ENCODE measurements around the gene CCSER1. TPM values are rescaled to one million over a fixed set of nuclear protein-coding genes. Genes with fewer than 3 reads are reported as not detected.

Gene CCSER1
- total and polyA plus RNA-seq, 2 experiments from 2014 or later, result 2.9 to 3.4 TPM

DNA sequence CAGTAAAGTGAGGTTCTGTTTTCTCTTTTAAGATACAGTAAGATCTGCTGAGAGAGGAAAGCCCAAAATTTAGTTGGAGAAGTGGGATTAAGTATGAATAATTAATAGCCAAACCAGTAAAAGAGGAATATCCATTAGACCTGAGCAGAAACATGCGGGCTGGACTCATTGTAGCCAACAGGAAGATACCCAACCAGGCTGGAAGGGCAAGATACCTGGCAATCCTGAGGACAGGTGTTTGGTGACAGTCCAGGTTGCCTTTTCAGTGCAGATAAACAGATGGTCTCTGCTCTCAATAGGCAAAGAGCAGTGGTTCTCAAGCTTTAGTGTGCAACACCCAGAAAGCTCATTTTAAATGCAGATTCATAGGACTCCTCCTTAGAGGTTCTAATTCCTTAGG is 1195.8 kb downstream of the CCSER1 start:
- Histone ChIP-seq H3K4me2 (no peak overlapping the region), H4K20me1 (replicated peaks; ENCODE audit: insufficient read depth) (no peaks in the 10 kb centered on the region), H3K36me3 (ENCODE audit: insufficient read depth) (peaks cover 13% of the 10 kb centered on the region), H3K27ac (ENCODE audit: low read depth) (no peak overlapping the region), H2AFZ (no peak overlapping the region), H3K79me2 (replicated peaks; ENCODE audit: insufficient read depth) (no peaks in the 10 kb centered on the region), H3K4me1 (ENCODE audit: insufficient read depth) (no peaks in the 10 kb centered on the region), H3K27me3 (ENCODE audit: insufficient read depth) (no peaks in the 10 kb centered on the region), H3F3A (replicated peaks; ENCODE audit: low read depth) (no peaks in the 10 kb centered on the region), H3K4me3 (no peak overlapping the region), H3K9me2 (ENCODE audit: insufficient read depth) (no peaks in the 10 kb centered on the region)
- Mint-ChIP-seq H3K4me3 (no peak overlapping the region), H3K9me3 (peaks cover 32% of the 10 kb centered on the region), H3K27me3 (ENCODE audit: insufficient read depth, low read depth, poor library complexity) (peaks cover 2% of the 10 kb centered on the region), H3K4me1 (no peaks in the 10 kb centered on the region), H3K36me3 (ENCODE audit: low read depth) (peaks cover 29% of the 10 kb centered on the region), H3K27ac (no peak overlapping the region)
- TF ChIP-seq, protein P1, sequence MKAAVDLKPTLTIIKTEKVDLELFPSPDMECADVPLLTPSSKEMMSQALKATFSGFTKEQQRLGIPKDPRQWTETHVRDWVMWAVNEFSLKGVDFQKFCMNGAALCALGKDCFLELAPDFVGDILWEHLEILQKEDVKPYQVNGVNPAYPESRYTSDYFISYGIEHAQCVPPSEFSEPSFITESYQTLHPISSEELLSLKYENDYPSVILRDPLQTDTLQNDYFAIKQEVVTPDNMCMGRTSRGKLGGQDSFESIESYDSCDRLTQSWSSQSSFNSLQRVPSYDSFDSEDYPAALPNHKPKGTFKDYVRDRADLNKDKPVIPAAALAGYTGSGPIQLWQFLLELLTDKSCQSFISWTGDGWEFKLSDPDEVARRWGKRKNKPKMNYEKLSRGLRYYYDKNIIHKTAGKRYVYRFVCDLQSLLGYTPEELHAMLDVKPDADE (IDR thresholded peaks at IDR 0.05), result no peak
- TF ChIP-seq ZNF114 (CRISPR knock-in tag; IDR thresholded peaks at IDR 0.05) (no peak), POLR2AphosphoS5 (IDR thresholded peaks at IDR 0.05; ENCODE audit: low read depth) (no peak), STAT1 (IDR thresholded peaks at IDR 0.05; ENCODE audit: unreplicated experiment) (no peak), NANOG (IDR thresholded peaks at IDR 0.05; ENCODE audit: borderline replicate concordance) (no peak), JUNB (IDR thresholded peaks at IDR 0.05; ENCODE audit: unreplicated experiment) (no peak), EZH2phosphoT487 (IDR thresholded peaks at IDR 0.05; ENCODE audit: unreplicated experiment) (no peak), ZNF331 (CRISPR knock-in tag; IDR thresholded peaks at IDR 0.05; ENCODE audit: low read depth) (no peak), CREB1 (CRISPR knock-in tag; IDR thresholded peaks at IDR 0.05; ENCODE audit: low read depth) (no peak), EZH2 (IDR thresholded peaks at IDR 0.05; ENCODE audit: low read depth, unreplicated experiment) (no peak)
- TF ChIP-seq, protein P2, sequence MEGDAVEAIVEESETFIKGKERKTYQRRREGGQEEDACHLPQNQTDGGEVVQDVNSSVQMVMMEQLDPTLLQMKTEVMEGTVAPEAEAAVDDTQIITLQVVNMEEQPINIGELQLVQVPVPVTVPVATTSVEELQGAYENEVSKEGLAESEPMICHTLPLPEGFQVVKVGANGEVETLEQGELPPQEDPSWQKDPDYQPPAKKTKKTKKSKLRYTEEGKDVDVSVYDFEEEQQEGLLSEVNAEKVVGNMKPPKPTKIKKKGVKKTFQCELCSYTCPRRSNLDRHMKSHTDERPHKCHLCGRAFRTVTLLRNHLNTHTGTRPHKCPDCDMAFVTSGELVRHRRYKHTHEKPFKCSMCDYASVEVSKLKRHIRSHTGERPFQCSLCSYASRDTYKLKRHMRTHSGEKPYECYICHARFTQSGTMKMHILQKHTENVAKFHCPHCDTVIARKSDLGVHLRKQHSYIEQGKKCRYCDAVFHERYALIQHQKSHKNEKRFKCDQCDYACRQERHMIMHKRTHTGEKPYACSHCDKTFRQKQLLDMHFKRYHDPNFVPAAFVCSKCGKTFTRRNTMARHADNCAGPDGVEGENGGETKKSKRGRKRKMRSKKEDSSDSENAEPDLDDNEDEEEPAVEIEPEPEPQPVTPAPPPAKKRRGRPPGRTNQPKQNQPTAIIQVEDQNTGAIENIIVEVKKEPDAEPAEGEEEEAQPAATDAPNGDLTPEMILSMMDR (conservative IDR thresholded peaks at IDR 0.05; ENCODE audit: low read depth in 2 of 2), result no peak
- TF ChIP-seq, protein P3, sequence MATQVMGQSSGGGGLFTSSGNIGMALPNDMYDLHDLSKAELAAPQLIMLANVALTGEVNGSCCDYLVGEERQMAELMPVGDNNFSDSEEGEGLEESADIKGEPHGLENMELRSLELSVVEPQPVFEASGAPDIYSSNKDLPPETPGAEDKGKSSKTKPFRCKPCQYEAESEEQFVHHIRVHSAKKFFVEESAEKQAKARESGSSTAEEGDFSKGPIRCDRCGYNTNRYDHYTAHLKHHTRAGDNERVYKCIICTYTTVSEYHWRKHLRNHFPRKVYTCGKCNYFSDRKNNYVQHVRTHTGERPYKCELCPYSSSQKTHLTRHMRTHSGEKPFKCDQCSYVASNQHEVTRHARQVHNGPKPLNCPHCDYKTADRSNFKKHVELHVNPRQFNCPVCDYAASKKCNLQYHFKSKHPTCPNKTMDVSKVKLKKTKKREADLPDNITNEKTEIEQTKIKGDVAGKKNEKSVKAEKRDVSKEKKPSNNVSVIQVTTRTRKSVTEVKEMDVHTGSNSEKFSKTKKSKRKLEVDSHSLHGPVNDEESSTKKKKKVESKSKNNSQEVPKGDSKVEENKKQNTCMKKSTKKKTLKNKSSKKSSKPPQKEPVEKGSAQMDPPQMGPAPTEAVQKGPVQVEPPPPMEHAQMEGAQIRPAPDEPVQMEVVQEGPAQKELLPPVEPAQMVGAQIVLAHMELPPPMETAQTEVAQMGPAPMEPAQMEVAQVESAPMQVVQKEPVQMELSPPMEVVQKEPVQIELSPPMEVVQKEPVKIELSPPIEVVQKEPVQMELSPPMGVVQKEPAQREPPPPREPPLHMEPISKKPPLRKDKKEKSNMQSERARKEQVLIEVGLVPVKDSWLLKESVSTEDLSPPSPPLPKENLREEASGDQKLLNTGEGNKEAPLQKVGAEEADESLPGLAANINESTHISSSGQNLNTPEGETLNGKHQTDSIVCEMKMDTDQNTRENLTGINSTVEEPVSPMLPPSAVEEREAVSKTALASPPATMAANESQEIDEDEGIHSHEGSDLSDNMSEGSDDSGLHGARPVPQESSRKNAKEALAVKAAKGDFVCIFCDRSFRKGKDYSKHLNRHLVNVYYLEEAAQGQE (IDR thresholded peaks at IDR 0.05; ENCODE audit: unreplicated experiment), result no peak
- TF ChIP-seq, protein P4, sequence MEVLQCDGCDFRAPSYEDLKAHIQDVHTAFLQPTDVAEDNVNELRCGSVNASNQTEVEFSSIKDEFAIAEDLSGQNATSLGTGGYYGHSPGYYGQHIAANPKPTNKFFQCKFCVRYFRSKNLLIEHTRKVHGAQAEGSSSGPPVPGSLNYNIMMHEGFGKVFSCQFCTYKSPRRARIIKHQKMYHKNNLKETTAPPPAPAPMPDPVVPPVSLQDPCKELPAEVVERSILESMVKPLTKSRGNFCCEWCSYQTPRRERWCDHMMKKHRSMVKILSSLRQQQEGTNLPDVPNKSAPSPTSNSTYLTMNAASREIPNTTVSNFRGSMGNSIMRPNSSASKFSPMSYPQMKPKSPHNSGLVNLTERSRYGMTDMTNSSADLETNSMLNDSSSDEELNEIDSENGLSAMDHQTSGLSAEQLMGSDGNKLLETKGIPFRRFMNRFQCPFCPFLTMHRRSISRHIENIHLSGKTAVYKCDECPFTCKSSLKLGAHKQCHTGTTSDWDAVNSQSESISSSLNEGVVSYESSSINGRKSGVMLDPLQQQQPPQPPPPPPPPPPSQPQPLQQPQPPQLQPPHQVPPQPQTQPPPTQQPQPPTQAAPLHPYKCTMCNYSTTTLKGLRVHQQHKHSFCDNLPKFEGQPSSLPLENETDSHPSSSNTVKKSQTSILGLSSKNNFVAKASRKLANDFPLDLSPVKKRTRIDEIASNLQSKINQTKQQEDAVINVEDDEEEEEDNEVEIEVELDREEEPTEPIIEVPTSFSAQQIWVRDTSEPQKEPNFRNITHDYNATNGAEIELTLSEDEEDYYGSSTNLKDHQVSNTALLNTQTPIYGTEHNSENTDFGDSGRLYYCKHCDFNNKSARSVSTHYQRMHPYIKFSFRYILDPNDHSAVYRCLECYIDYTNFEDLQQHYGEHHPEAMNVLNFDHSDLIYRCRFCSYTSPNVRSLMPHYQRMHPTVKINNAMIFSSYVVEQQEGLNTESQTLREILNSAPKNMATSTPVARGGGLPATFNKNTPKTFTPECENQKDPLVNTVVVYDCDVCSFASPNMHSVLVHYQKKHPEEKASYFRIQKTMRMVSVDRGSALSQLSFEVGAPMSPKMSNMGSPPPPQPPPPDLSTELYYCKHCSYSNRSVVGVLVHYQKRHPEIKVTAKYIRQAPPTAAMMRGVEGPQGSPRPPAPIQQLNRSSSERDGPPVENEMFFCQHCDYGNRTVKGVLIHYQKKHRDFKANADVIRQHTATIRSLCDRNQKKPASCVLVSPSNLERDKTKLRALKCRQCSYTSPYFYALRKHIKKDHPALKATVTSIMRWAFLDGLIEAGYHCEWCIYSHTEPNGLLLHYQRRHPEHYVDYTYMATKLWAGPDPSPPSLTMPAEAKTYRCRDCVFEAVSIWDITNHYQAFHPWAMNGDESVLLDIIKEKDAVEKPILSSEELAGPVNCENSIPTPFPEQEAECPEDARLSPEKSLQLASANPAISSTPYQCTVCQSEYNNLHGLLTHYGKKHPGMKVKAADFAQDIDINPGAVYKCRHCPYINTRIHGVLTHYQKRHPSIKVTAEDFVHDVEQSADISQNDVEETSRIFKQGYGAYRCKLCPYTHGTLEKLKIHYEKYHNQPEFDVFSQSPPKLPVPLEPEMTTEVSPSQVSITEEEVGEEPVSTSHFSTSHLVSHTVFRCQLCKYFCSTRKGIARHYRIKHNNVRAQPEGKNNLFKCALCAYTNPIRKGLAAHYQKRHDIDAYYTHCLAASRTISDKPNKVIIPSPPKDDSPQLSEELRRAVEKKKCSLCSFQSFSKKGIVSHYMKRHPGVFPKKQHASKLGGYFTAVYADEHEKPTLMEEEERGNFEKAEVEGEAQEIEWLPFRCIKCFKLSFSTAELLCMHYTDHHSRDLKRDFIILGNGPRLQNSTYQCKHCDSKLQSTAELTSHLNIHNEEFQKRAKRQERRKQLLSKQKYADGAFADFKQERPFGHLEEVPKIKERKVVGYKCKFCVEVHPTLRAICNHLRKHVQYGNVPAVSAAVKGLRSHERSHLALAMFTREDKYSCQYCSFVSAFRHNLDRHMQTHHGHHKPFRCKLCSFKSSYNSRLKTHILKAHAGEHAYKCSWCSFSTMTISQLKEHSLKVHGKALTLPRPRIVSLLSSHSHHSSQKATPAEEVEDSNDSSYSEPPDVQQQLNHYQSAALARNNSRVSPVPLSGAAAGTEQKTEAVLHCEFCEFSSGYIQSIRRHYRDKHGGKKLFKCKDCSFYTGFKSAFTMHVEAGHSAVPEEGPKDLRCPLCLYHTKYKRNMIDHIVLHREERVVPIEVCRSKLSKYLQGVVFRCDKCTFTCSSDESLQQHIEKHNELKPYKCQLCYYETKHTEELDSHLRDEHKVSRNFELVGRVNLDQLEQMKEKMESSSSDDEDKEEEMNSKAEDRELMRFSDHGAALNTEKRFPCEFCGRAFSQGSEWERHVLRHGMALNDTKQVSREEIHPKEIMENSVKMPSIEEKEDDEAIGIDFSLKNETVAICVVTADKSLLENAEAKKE (CRISPR knock-in tag; IDR thresholded peaks at IDR 0.05), result no peak
- no peak for ATAC-seq
- DNase-seq (ENCODE audit: low spot score), result no peak
